SU-DHL-6 (cell line): ENCODE data around the gene TCEANC2.

Source experiments
- EZH2phosphoT487 ChIP-seq: fragments of 200-600 bp; sonication (generic), shearing (Covaris generic); conservative IDR thresholded peaks from 2 replicates; pipeline ENCODE4 v1.6.1; 2018; ENCODE audit warnings: mild to moderate bottlenecking, antibody characterized with exemption, low read length, moderate library complexity, mixed read lengths
- TF ChIP-seq, protein P1 (sequence below): fragments of 200-600 bp; sonication (generic); IDR thresholded peaks from one replicate; pipeline ENCODE4 v1.5.1; 2017; ENCODE audit warnings: antibody characterized with exemption, mild to moderate bottlenecking, low read length, moderate library complexity; ENCODE audit not compliant: insufficient read depth, poor library complexity, severe bottlenecking

DNA sequence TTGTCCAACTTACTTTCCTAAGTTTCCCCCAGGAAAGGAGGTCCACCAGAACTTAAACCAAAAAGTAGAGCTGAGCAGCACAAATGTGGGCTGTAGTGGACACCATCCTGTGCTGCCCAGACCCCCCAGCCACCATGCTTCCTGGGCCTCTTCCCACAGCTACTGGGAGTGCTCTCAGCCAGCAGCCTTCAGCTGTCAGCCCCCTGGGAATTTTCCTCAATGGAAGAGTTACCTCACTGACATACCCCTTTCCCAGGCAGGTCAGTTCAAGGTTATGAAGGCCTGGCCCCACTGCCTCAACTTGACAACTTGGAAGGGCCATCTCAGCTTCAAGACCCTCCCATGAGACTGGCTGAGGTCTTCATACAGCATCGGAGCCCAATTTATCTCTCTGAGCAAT lies 51.7 kb downstream of the TCEANC2 start:
- TF ChIP-seq, protein P1, sequence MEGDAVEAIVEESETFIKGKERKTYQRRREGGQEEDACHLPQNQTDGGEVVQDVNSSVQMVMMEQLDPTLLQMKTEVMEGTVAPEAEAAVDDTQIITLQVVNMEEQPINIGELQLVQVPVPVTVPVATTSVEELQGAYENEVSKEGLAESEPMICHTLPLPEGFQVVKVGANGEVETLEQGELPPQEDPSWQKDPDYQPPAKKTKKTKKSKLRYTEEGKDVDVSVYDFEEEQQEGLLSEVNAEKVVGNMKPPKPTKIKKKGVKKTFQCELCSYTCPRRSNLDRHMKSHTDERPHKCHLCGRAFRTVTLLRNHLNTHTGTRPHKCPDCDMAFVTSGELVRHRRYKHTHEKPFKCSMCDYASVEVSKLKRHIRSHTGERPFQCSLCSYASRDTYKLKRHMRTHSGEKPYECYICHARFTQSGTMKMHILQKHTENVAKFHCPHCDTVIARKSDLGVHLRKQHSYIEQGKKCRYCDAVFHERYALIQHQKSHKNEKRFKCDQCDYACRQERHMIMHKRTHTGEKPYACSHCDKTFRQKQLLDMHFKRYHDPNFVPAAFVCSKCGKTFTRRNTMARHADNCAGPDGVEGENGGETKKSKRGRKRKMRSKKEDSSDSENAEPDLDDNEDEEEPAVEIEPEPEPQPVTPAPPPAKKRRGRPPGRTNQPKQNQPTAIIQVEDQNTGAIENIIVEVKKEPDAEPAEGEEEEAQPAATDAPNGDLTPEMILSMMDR = no peak
- TF ChIP-seq EZH2phosphoT487 = no peak
